T-cell (primary cell): ENCODE results near the gene CYTH1. TPM values are rescaled to one million over a fixed set of nuclear protein-coding genes. Genes with fewer than 3 reads are reported as not detected.

Experiments
- ATAC-seq, 4 experiments: fragments of 200-7000 bp in 3 of 4; fragments of 150-1000 bp in 1 of 4; cut with Tn5 transposase; replicated peaks in 1 of 4; 1 replicate in 3 of 4; 2 replicates in 1 of 4; pipeline ENCODE4 v1.10.0; 2021; ENCODE audit warnings: moderate library complexity in 3 of 4, mild to moderate bottlenecking in 2 of 4, moderate number of reproducible peaks in 1 of 4
- CTCF ChIA-PET, 2 donors: fragments of 300-600 bp; sonication (Branson Sonifier 250); formaldehyde crosslinking; loops; one replicate each; lab custom pipeline; 2022; ENCODE audit warnings: antibody characterized with exemption in 2 of 2; lab: Charles Lee
- POLR2A ChIA-PET, 2 donors: fragments of 300-600 bp; sonication (Branson Sonifier 250); formaldehyde crosslinking; loops; one replicate each; lab custom pipeline; 2022; ENCODE audit warnings: antibody characterized with exemption in 2 of 2; lab: Charles Lee
- DNase-seq, 35 experiments: peaks; one replicate each; pipeline versions ENCODE4 v3.0.0 to v3.0.0-alpha.2; 2013 to 2023
- H3K27ac ChIP-seq: one replicate; pipeline ENCODE4 v1.5.1; 2013; ENCODE audit warnings: low read length
- H3K27me3 ChIP-seq, 2 experiments: replicated peaks in 1 of 2; 1 replicate in 1 of 2; 2 replicates in 1 of 2; pipeline versions ENCODE4 v1.6.1 to v1.7.0; 2013; ENCODE audit warnings: low read length in 1 of 2, mixed read lengths in 1 of 2; ENCODE audit not compliant: control insufficient read depth in 2 of 2, insufficient read depth in 2 of 2; ENCODE audit errors: extremely low read depth in 1 of 2
- H3K36me3 ChIP-seq, 2 donors: 1 replicate in 1 of 2; 2 replicates in 1 of 2; pipeline versions ENCODE4 v1.6.1 to v1.7.0; 2013; ENCODE audit warnings: low read length in 1 of 2; ENCODE audit not compliant: control insufficient read depth in 2 of 2, insufficient read depth in 1 of 2; ENCODE audit errors: extremely low read depth in 1 of 2
- H3K4me1 ChIP-seq, 2 experiments: 1 replicate in 1 of 2; 2 replicates in 1 of 2; pipeline versions ENCODE4 v1.6.1 to v1.7.0; 2013; ENCODE audit warnings: low read length in 2 of 2, mixed read lengths in 1 of 2; ENCODE audit not compliant: insufficient read depth in 2 of 2, control insufficient read depth in 1 of 2; ENCODE audit errors: extremely low read depth in 1 of 2
- H3K4me3 ChIP-seq, 2 donors: 1 replicate in 1 of 2; 2 replicates in 1 of 2; pipeline versions ENCODE4 v1.5.1 to v1.7.0; 2013; ENCODE audit warnings: mild to moderate bottlenecking in 2 of 2, low read length in 1 of 2, moderate library complexity in 1 of 2; ENCODE audit not compliant: control insufficient read depth in 1 of 2; ENCODE audit errors: extremely low read depth in 1 of 2
- H3K9me3 ChIP-seq: 2 replicates; pipeline ENCODE4 v1.7.0; 2013
- H3K27ac Mint-ChIP-seq, 2 donors: one replicate each; pipeline ENCODE4 v1.8.0; 2020 to 2021; ENCODE audit warnings: mild to moderate bottlenecking in 2 of 2, mixed read lengths in 2 of 2
- H3K27me3 Mint-ChIP-seq, 2 donors: one replicate each; pipeline ENCODE4 v1.8.0; 2021 to 2022; ENCODE audit warnings: mixed read lengths in 2 of 2
- H3K36me3 Mint-ChIP-seq: one replicate; pipeline ENCODE4 v1.8.0; 2021; ENCODE audit warnings: mixed read lengths
- H3K4me1 Mint-ChIP-seq, 3 donors: one replicate each; pipeline ENCODE4 v1.8.0; 2020 to 2022; ENCODE audit warnings: mixed read lengths in 3 of 3, mild to moderate bottlenecking in 1 of 3
- H3K4me3 Mint-ChIP-seq, 3 donors: one replicate each; pipeline ENCODE4 v1.8.0; 2020 to 2022; ENCODE audit warnings: mild to moderate bottlenecking in 3 of 3, mixed read lengths in 3 of 3, moderate library complexity in 3 of 3
- H3K9me3 Mint-ChIP-seq, 3 donors: one replicate each; pipeline ENCODE4 v1.8.0; 2020 to 2022; ENCODE audit warnings: mixed read lengths in 3 of 3
- WGBS: methylation state at CpG from one replicate; pipeline ENCODE4 v1.1.5; 2013; ENCODE audit warnings: missing lambda C conversion rate; ENCODE audit not compliant: insufficient coverage; 5-methylcytosine and 5-hydroxymethylcytosine counted together
- total RNA-seq, 35 experiments: library from RNA in 6 of 35; stranded (reverse) in 6 of 35; fragments of 120-200 nt in 1 of 35; gene quantifications; one replicate each; pipeline versions ENCODE4 v1.2.1 to v1.2.4 and lab custom pipeline; 2013 to 2026

The CYTH1 gene
- total RNA-seq, 5 donors from 2014 or later (not counting 1 experiment from before 2014, with no cell fraction given), result 357 to 509 (median 372) TPM

DNA sequence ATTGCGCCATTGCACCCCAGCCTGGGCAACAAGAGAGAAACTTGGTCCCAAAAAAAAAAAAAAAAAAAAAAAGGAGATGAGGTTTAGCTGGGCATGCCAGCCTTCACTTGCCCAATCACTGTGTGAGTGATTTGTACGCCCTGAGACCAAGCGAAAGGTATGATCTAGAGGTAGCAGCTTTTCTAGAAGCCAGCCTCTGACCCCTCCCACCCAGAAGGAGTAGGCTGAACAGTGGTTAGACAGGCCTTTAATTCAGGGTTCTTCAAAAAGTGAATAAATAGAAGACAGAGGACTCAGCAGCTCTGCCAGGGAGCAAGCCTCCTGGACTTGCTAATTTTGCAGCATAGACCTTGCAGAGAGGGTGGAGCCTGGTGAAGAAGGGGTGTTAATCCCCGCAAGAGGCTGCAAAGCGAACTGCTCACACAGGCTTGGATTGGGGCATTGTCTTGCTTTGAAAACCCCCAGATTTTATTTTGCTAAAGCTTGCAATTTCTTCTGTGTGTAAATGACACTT, 7.1 kb upstream of the CYTH1 start:
- H3K27ac Mint-ChIP-seq, result peak overlapping the region; percentile 89 to 93
- no peaks in the 10 kb centered on the region for H3K27me3 Mint-ChIP-seq
- H3K4me1 Mint-ChIP-seq, result peaks cover 75 to 87% (median 85%) of the 10 kb centered on the region in 3 donors
- H3K9me3 Mint-ChIP-seq, result no peaks in the 10 kb centered on the region
- Histone ChIP-seq H3K4me3 (no peak overlapping the region), H3K4me1 (peaks cover 9 to 93% of the 10 kb centered on the region in 2 experiments), H3K9me3 (no peaks in the 10 kb centered on the region), H3K27ac (peak overlapping the region; percentile 73), H3K27me3 (no peaks in the 10 kb centered on the region), H3K36me3 (peaks cover 0 to 5% of the 10 kb centered on the region in 2 donors)
- 6% methylated on average over 2 of the region's 5 CpGs for WGBS
- POLR2A ChIA-PET, result interaction anchor here (0.6 to 1.2 kb wide), 7 partner anchors 15 to 31 kb away, joined by 3 to 7 read pairs (median 3); no protein-coding TSS in a partner anchor
- ATAC-seq (peak; percentile 56 to 65 (median 61)), DNase-seq (no peak)
- H3K4me3 Mint-ChIP-seq, result peak overlapping the region; percentile 40 to 63 (median 45)
- peaks cover 23% of the 10 kb centered on the region for H3K36me3 Mint-ChIP-seq
- CTCF ChIA-PET, result interaction anchor here in 1 of 2 donors (0.8 to 1.0 kb wide), 3 partner anchors 10 to 47 kb away, joined by 3 to 4 read pairs (median 3); no protein-coding TSS in a partner anchor

DNA sequence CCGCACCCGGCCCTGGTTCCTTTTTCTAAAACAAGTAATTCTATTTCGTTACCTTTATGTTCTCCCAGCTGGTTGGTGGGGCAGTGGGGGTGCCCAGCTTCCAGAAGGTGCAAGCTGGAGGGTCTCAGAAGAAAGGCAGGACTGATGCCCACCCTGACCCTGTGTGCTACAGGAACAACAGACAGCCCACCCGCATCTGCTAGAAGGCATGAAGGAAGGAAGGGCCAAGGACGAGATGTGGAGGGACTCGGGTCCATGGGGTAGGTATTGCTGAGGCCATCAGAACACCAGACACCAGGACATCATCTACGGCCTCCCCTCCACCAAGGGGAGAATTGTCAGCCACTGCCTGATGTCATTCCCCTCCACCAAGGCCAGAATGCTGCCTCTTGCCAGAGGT, 6.4 kb upstream of the CYTH1 start:
- peaks cover 75 to 87% (median 85%) of the 10 kb centered on the region in 3 donors for H3K4me1 Mint-ChIP-seq
- ChIA-PET CTCF (no interaction called here), POLR2A (no interaction called here)
- H3K9me3 Mint-ChIP-seq, result no peaks in the 10 kb centered on the region
- no peaks in the 10 kb centered on the region for H3K27me3 Mint-ChIP-seq
- H3K9me3 ChIP-seq, result no peaks in the 10 kb centered on the region
- H3K27me3 ChIP-seq, result no peaks in the 10 kb centered on the region
- ATAC-seq, result no peak
- H3K36me3 ChIP-seq, result peaks cover 0 to 2% of the 10 kb centered on the region in 2 donors
- peaks cover 17% of the 10 kb centered on the region for H3K36me3 Mint-ChIP-seq
- H3K4me3 Mint-ChIP-seq, result peak overlapping the region in 1 of 3 donors; percentile 63
- peaks cover 9 to 96% of the 10 kb centered on the region in 2 experiments for H3K4me1 ChIP-seq
- 100% methylated on average over 1 of the region's 7 CpGs for WGBS
- H3K27ac Mint-ChIP-seq, result peak overlapping the region; percentile 89 to 93
- peak overlapping the region; percentile 0 for H3K27ac ChIP-seq
- no peak for DNase-seq
- H3K4me3 ChIP-seq, result no peak overlapping the region

DNA sequence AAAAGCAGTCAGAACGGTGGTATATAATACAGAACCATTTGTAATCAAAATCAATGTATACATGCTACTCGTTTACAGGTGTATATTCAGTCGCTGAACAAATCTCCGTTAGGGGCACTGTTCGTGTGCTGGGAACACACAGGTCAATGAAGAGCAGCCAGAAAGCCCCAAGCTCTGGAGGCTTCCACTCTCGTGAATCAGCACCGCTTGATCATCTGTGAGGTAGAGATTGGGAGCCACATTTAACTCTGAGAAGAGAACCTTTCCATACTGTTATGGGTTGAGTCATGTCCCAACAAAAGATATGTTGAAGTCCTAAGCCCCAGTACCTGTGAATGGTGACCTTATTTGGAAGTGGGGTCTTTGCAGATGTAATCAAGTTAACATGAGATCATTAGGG, 5.4 kb upstream of the CYTH1 start:
- CTCF ChIA-PET, result interaction anchor here in 1 of 2 donors (0.6 kb wide), 1 partner anchor 79 kb away, joined by 3 read pairs; no protein-coding TSS in a partner anchor
- H3K4me1 ChIP-seq, result peaks cover 9 to 96% of the 10 kb centered on the region in 2 experiments
- H3K36me3 ChIP-seq, result peaks cover 0 to 2% of the 10 kb centered on the region in 2 donors
- POLR2A ChIA-PET, result no interaction called here
- Mint-ChIP-seq H3K4me3 (peak overlapping the region in 1 of 3 donors; percentile 63), H3K36me3 (peaks cover 14% of the 10 kb centered on the region), H3K9me3 (no peaks in the 10 kb centered on the region), H3K27ac (peak overlapping the region; percentile 76 to 95), H3K4me1 (peaks cover 80 to 87% (median 87%) of the 10 kb centered on the region in 3 donors), H3K27me3 (no peaks in the 10 kb centered on the region)
- H3K4me3 ChIP-seq, result no peak overlapping the region
- 100% methylated on average over 4 of the region's 7 CpGs for WGBS
- DNase-seq, result no peak
- no peaks in the 10 kb centered on the region for H3K9me3 ChIP-seq
- H3K27me3 ChIP-seq, result no peaks in the 10 kb centered on the region
- peak overlapping the region; percentile 11 for H3K27ac ChIP-seq
- no peak for ATAC-seq

DNA sequence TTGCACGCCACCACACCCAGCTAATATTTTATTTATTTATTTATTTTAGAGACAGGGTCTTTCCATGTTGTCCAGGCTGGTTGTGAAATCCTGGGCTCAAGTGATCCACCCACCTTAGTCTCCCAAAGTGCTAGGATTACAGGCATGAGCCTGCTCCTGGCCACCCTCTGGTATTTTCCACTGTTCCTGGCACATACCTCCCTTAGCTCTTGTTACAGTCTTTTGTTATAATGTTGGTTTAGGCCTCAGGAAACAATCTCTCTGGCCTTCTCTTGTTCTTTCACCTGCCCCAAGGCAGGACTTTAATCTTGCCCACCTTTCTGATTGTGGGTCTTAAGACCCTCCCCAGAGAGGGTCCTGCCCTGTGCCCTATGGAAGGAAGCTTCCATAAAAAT, 3.6 kb upstream of the CYTH1 start:
- no peaks in the 10 kb centered on the region for H3K9me3 Mint-ChIP-seq
- no peak overlapping the region for H3K4me3 ChIP-seq
- peak overlapping the region; percentile 66 for H3K27ac ChIP-seq
- no peaks in the 10 kb centered on the region for H3K27me3 ChIP-seq
- no peaks in the 10 kb centered on the region for H3K27me3 Mint-ChIP-seq
- H3K36me3 Mint-ChIP-seq, result peaks cover 8% of the 10 kb centered on the region
- peaks cover 0 to 2% of the 10 kb centered on the region in 2 donors for H3K36me3 ChIP-seq
- peaks cover 65 to 71% (median 70%) of the 10 kb centered on the region in 3 donors for H3K4me1 Mint-ChIP-seq
- peak overlapping the region; percentile 49 to 97 (median 68) for H3K4me3 Mint-ChIP-seq
- H3K27ac Mint-ChIP-seq, result peak overlapping the region; percentile 80 to 90
- H3K4me1 ChIP-seq, result peaks cover 6 to 80% of the 10 kb centered on the region in 2 experiments
- ATAC-seq (no peak), DNase-seq (no peak)
- POLR2A ChIA-PET, result interaction anchor here (0.6 to 1.1 kb wide), 5 partner anchors 9 to 122 kb away, joined by 4 to 9 read pairs (median 4); no protein-coding TSS in a partner anchor
- CTCF ChIA-PET, result interaction anchor here in 1 of 2 donors (0.9 to 2.0 kb wide), 8 partner anchors 19 to 77 kb away, joined by 3 to 6 read pairs (median 4); no protein-coding TSS in a partner anchor
- no CpG with 5 or more reads among the region's 1 CpG for WGBS
- no peaks in the 10 kb centered on the region for H3K9me3 ChIP-seq

DNA sequence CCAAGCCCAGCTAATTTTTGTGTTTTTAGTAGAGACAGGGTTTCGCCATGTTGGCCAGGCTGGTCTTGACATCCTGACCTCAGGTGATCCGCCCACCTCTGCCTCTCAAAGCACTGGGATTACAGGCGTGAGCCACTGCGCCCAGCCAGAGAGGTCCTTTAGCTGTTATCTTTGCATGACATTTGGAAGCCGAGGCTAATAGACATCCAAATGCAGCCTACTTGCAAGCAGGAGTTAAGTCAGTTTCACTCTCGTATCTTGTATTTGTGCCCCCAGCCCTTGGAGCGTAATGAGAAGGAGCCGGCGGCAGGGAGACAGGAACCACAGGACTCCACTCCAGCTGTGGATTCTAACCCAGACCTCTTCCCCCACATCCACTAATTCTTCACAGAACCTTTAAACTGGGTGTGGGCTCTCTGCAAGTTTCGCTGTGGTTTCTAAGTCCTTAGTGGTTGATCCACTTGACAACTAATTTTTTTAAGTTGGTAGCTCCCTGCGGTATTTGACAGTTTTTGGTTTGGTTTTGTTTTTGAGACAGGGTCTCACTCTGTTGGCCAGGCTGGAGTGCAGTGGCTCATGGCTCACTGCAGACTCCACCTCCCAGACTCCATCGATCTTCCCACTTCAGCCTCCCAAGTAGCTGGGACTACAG, 3.1 kb upstream of the CYTH1 start:
- peaks cover 4 to 79% of the 10 kb centered on the region in 2 experiments for H3K4me1 ChIP-seq
- ChIA-PET CTCF (interaction anchor here (0.7 to 2.0 kb wide), 12 partner anchors 10 to 77 kb away, joined by 3 to 6 read pairs (median 4); no protein-coding TSS in a partner anchor), POLR2A (interaction anchor here (0.6 to 1.1 kb wide), 6 partner anchors 9 to 122 kb away, joined by 3 to 9 read pairs (median 4); no protein-coding TSS in a partner anchor)
- ATAC-seq (no peak), DNase-seq (peak in 1 of 35 experiments; percentile 53)
- Mint-ChIP-seq H3K4me3 (peak overlapping the region; percentile 49 to 97 (median 68)), H3K27me3 (no peaks in the 10 kb centered on the region), H3K4me1 (peaks cover 61 to 70% (median 66%) of the 10 kb centered on the region in 3 donors), H3K9me3 (no peaks in the 10 kb centered on the region), H3K36me3 (peaks cover 8% of the 10 kb centered on the region), H3K27ac (peak overlapping the region; percentile 80 to 90)
- peak overlapping the region in 1 of 2 donors; percentile 36 for H3K4me3 ChIP-seq
- peak overlapping the region; percentile 66 for H3K27ac ChIP-seq
- 57% methylated on average over 8 of the region's 12 CpGs for WGBS
- H3K9me3 ChIP-seq, result no peaks in the 10 kb centered on the region
- peaks cover 0 to 2% of the 10 kb centered on the region in 2 donors for H3K36me3 ChIP-seq
- H3K27me3 ChIP-seq, result no peaks in the 10 kb centered on the region

DNA sequence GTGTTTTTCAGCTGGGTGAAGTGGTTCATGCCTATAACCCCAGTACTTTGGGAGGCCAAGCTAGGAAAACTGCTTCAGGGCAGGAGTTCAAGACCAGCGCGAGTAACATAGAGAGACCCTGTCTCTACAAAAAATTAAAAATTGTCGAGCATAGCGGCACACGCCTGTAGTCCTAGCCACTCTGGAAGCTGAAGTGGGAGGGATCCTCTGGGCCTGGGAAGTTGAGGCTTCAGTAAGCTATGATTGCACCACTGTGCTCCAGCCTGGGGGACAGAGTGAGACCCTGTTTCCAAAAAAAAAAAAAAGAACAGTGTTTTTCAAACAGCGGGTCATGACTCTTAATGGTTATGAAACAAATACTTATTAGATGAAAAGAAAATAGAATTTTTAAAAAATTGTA, 2.3 kb upstream of the CYTH1 start:
- WGBS, result 100% methylated on average over 5 of the region's 6 CpGs
- CTCF ChIA-PET, result interaction anchor here in 1 of 2 donors (0.8 to 2.0 kb wide), 4 partner anchors 15 to 36 kb away, joined by 3 to 6 read pairs (median 4); no protein-coding TSS in a partner anchor
- Histone ChIP-seq H3K4me1 (peaks cover 3 to 79% of the 10 kb centered on the region in 2 experiments), H3K27me3 (no peaks in the 10 kb centered on the region), H3K4me3 (no peak overlapping the region), H3K9me3 (no peaks in the 10 kb centered on the region), H3K36me3 (peaks cover 0 to 2% of the 10 kb centered on the region in 2 donors), H3K27ac (peak overlapping the region; percentile 66)
- Mint-ChIP-seq H3K9me3 (no peaks in the 10 kb centered on the region), H3K4me3 (peak overlapping the region; percentile 84 to 97 (median 85)), H3K27ac (peak overlapping the region; percentile 90 to 93), H3K36me3 (peaks cover 11% of the 10 kb centered on the region), H3K27me3 (no peaks in the 10 kb centered on the region), H3K4me1 (peaks cover 58 to 69% (median 66%) of the 10 kb centered on the region in 3 donors)
- ATAC-seq (no peak), DNase-seq (no peak)
- POLR2A ChIA-PET, result interaction anchor here (0.6 kb wide), 2 partner anchors 26 to 38 kb away, joined by 4 read pairs; no protein-coding TSS in a partner anchor
